ENCODE results near the gene ALPK3. TPM values are rescaled to one million over a fixed set of nuclear protein-coding genes. Genes with fewer than 3 reads are reported as not detected.

The ALPK3 gene
- total RNA-seq, 2 donors from 2014 or later: 57.8 to 94.1 TPM

GRCh38 chr15:84855765-84856164, 38.6 kb downstream of the ALPK3 start:
- H3K9ac ChIP-seq (ENCODE audit: extremely low read depth, low read length, poor library complexity, severe bottlenecking): no peak overlapping the region
- peaks cover 8% of the 10 kb centered on the region for H3K4me1 Mint-ChIP-seq
- H3K9me3 Mint-ChIP-seq: no peaks in the 10 kb centered on the region
- H3K9me3 ChIP-seq (ENCODE audit: control insufficient read depth, low read length): no peaks in the 10 kb centered on the region
- no peak overlapping the region for H3K27ac ChIP-seq (ENCODE audit: low read depth, low read length)
- no peak overlapping the region for H3K4me3 ChIP-seq (ENCODE audit: low read length)
- H3K36me3 Mint-ChIP-seq (ENCODE audit: low read depth): peaks cover 55% of the 10 kb centered on the region
- peak overlapping the region; percentile 9 for H3K27ac Mint-ChIP-seq
- no peaks in the 10 kb centered on the region for H3K4me1 ChIP-seq (ENCODE audit: control insufficient read depth, insufficient read depth, low read length)
- DNase-seq: peak; percentile 13
- H3K36me3 ChIP-seq (ENCODE audit: control insufficient read depth, insufficient read depth, low read length): peaks cover 92% of the 10 kb centered on the region
- no peak overlapping the region for H3K4me3 Mint-ChIP-seq
- no peak for TF ChIP-seq CTCF (conservative IDR thresholded peaks at IDR 0.05)
- no peaks in the 10 kb centered on the region for H3K27me3 ChIP-seq (ENCODE audit: control insufficient read depth, insufficient read depth, low read length, poor library complexity, severe bottlenecking)
- H3K27me3 Mint-ChIP-seq (ENCODE audit: insufficient read depth): no peaks in the 10 kb centered on the region

- H3K27ac Mint-ChIP-seq: no peak overlapping the region
- H3K4me1 Mint-ChIP-seq: peaks cover 8% of the 10 kb centered on the region
- 94 to 100% methylated on average over 6 to 16 of the region's 16 CpGs for WGBS, 2 experiments (ENCODE audit: insufficient coverage in 1 of 2, insufficient read length in 1 of 2)
- no peak for TF ChIP-seq CTCF (conservative IDR thresholded peaks at IDR 0.05)
- no peaks in the 10 kb centered on the region for H3K27me3 Mint-ChIP-seq (ENCODE audit: insufficient read depth)
- Histone ChIP-seq H3K4me3 (ENCODE audit: low read length) (no peak overlapping the region), H3K36me3 (ENCODE audit: control insufficient read depth, insufficient read depth, low read length) (peaks cover 95% of the 10 kb centered on the region), H3K27me3 (ENCODE audit: control insufficient read depth, insufficient read depth, low read length, poor library complexity, severe bottlenecking) (no peaks in the 10 kb centered on the region), H3K9ac (ENCODE audit: extremely low read depth, low read length, poor library complexity, severe bottlenecking) (no peak overlapping the region), H3K9me3 (ENCODE audit: control insufficient read depth, low read length) (no peaks in the 10 kb centered on the region), H3K4me1 (ENCODE audit: control insufficient read depth, insufficient read depth, low read length) (no peaks in the 10 kb centered on the region), H3K27ac (ENCODE audit: low read depth, low read length) (no peak overlapping the region)
- H3K4me3 Mint-ChIP-seq: no peak overlapping the region
- H3K36me3 Mint-ChIP-seq (ENCODE audit: low read depth): peaks cover 59% of the 10 kb centered on the region
- H3K9me3 Mint-ChIP-seq: no peaks in the 10 kb centered on the region
- DNase-seq: no peak
Measured at GRCh38 chr15:84856731-84857417, 39.7 kb downstream of the ALPK3 start.

DNA sequence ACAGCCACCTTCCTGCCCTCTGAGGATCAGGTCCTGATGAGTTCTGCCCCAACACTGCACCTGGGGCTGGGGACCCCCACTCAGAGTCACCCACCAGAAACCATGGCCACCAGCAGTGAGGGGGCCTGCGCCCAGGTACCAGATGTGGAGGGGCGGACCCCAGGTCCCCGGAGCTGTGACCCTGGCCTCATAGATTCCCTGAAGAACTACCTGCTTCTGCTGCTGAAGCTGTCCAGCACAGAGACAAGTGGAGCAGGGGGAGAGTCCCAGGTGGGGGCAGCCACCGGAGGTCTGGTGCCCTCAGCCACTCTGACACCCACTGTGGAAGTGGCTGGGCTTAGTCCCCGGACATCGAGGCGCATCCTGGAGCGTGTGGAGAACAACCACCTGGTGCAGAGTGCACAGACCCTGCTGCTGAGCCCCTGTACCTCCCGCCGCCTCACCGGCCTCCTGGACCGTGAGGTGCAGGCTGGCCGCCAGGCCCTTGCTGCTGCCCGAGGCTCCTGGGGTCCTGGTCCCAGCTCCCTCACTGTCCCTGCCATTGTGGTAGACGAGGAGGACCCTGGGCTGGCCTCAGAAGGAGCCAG, 40.4 kb downstream of the ALPK3 start:
- Histone ChIP-seq H3K4me1 (ENCODE audit: control insufficient read depth, insufficient read depth, low read length) (no peaks in the 10 kb centered on the region), H3K27me3 (ENCODE audit: control insufficient read depth, insufficient read depth, low read length, poor library complexity, severe bottlenecking) (no peaks in the 10 kb centered on the region), H3K4me3 (ENCODE audit: low read length) (no peak overlapping the region), H3K9me3 (ENCODE audit: control insufficient read depth, low read length) (no peaks in the 10 kb centered on the region), H3K9ac (ENCODE audit: extremely low read depth, low read length, poor library complexity, severe bottlenecking) (no peak overlapping the region), H3K36me3 (ENCODE audit: control insufficient read depth, insufficient read depth, low read length) (peaks cover 96% of the 10 kb centered on the region), H3K27ac (ENCODE audit: low read depth, low read length) (no peak overlapping the region)
- H3K27ac Mint-ChIP-seq: no peak overlapping the region
- DNase-seq: no peak
- 95 to 100% methylated on average over 4 to 15 of the region's 15 CpGs for WGBS, 2 experiments (ENCODE audit: insufficient coverage in 1 of 2, insufficient read length in 1 of 2)
- no peak for TF ChIP-seq CTCF (conservative IDR thresholded peaks at IDR 0.05)
- H3K9me3 Mint-ChIP-seq: no peaks in the 10 kb centered on the region
- H3K36me3 Mint-ChIP-seq (ENCODE audit: low read depth): peaks cover 61% of the 10 kb centered on the region
- no peaks in the 10 kb centered on the region for H3K27me3 Mint-ChIP-seq (ENCODE audit: insufficient read depth)
- peaks cover 8% of the 10 kb centered on the region for H3K4me1 Mint-ChIP-seq
- no peak overlapping the region for H3K4me3 Mint-ChIP-seq

Data from endodermal cell (in vitro differentiated cells).